ENCODE results near the gene RMND5A. TPM values are rescaled to one million over a fixed set of nuclear protein-coding genes. Genes with fewer than 3 reads are reported as not detected.
A peak's percentile ranks its signal among the peaks of the same experiment; 100 is the strongest.
"Not testable (repeated sequence)": the region's sequence is repeated elsewhere in the genome, so short reads cannot be mapped to it uniquely, and the experiment has no call there.

The RMND5A gene
- total RNA-seq, 4 donors from 2014 or later: 40.6 to 94.7 (median 68.5) TPM

- H3K4me1 ChIP-seq: peaks cover 23% of the 10 kb centered on the region
- H3K36me3 ChIP-seq: no peaks in the 10 kb centered on the region
- TF ChIP-seq POLR2AphosphoS5 (IDR thresholded peaks at IDR 0.05): no peak
- no peak for TF ChIP-seq EP300 (IDR thresholded peaks at IDR 0.05)
- TF ChIP-seq POLR2A (IDR thresholded peaks at IDR 0.05): no peak
- no peak for TF ChIP-seq CTCF (IDR thresholded peaks at IDR 0.05)
- 28% methylated on average over 14 of the region's 14 CpGs for WGBS
- peak overlapping the region; percentile 64 for H3K27ac ChIP-seq
- peak in 1 of 2 donors; percentile 67 for DNase-seq (ENCODE audit: low spot score in 2 of 2)
- no peaks in the 10 kb centered on the region for H3K9me3 ChIP-seq
- no peaks in the 10 kb centered on the region for H3K27me3 ChIP-seq
- H3K4me3 ChIP-seq: no peak overlapping the region
These were observed 16.3 kb upstream of the RMND5A start for GRCh38 chr2:86703704-86704361.

- H3K4me1 ChIP-seq: peaks cover 23% of the 10 kb centered on the region
- DNase-seq (ENCODE audit: low spot score in 2 of 2): no peak
- peak overlapping the region; percentile 64 for H3K27ac ChIP-seq
- no peak overlapping the region for H3K4me3 ChIP-seq
- no peaks in the 10 kb centered on the region for H3K9me3 ChIP-seq
- 39% methylated on average over 4 of the region's 4 CpGs for WGBS
- no peaks in the 10 kb centered on the region for H3K27me3 ChIP-seq
- H3K36me3 ChIP-seq: no peaks in the 10 kb centered on the region
- TF ChIP-seq EP300 (IDR thresholded peaks at IDR 0.05): no peak
- TF ChIP-seq POLR2AphosphoS5 (IDR thresholded peaks at IDR 0.05): no peak
- TF ChIP-seq CTCF (IDR thresholded peaks at IDR 0.05): no peak
- no peak for TF ChIP-seq POLR2A (IDR thresholded peaks at IDR 0.05)
These were observed 15.6 kb upstream of the RMND5A start for GRCh38 chr2:86704459-86704971.

- peaks cover 23% of the 10 kb centered on the region for H3K4me1 ChIP-seq
- H3K4me3 ChIP-seq: no peak overlapping the region
- WGBS: 92% methylated on average over 6 of the region's 6 CpGs
- no peak overlapping the region for H3K27ac ChIP-seq
- H3K9me3 ChIP-seq: no peaks in the 10 kb centered on the region
- no peaks in the 10 kb centered on the region for H3K36me3 ChIP-seq
- no peak for TF ChIP-seq CTCF (IDR thresholded peaks at IDR 0.05)
- no peak for TF ChIP-seq EP300 (IDR thresholded peaks at IDR 0.05)
- TF ChIP-seq POLR2A (IDR thresholded peaks at IDR 0.05): no peak
- TF ChIP-seq POLR2AphosphoS5 (IDR thresholded peaks at IDR 0.05): no peak
- H3K27me3 ChIP-seq: no peaks in the 10 kb centered on the region
- DNase-seq (ENCODE audit: low spot score in 2 of 2): no peak
These were observed 13.9 kb upstream of the RMND5A start for GRCh38 chr2:86706220-86706619.

- peaks cover 23% of the 10 kb centered on the region for H3K4me1 ChIP-seq
- no peak for DNase-seq (ENCODE audit: low spot score in 2 of 2)
- H3K9me3 ChIP-seq: no peaks in the 10 kb centered on the region
- no peak for TF ChIP-seq POLR2AphosphoS5 (IDR thresholded peaks at IDR 0.05)
- no peak for TF ChIP-seq CTCF (IDR thresholded peaks at IDR 0.05)
- no peak for TF ChIP-seq POLR2A (IDR thresholded peaks at IDR 0.05)
- no peak for TF ChIP-seq EP300 (IDR thresholded peaks at IDR 0.05)
- no peak overlapping the region for H3K27ac ChIP-seq
- 99% methylated on average over 2 of the region's 2 CpGs for WGBS
- no peaks in the 10 kb centered on the region for H3K27me3 ChIP-seq
- no peaks in the 10 kb centered on the region for H3K36me3 ChIP-seq
- no peak overlapping the region for H3K4me3 ChIP-seq
These were observed 13.2 kb upstream of the RMND5A start for GRCh38 chr2:86706935-86707334.

GRCh38 chr2:86708126-86708525 lies 12.0 kb upstream of the RMND5A start:
- not testable (repeated sequence) for H3K27me3 ChIP-seq; H3K27ac ChIP-seq; DNase-seq (ENCODE audit: low spot score in 2 of 2); H3K36me3 ChIP-seq; H3K4me3 ChIP-seq; H3K9me3 ChIP-seq
- peaks cover 20% of the 10 kb centered on the region for H3K4me1 ChIP-seq
- WGBS: 88% methylated on average over 4 of the region's 4 CpGs

GRCh38 chr2:86714579-86715173 lies 5.4 kb upstream of the RMND5A start:
- 54% methylated on average over 2 of the region's 3 CpGs for WGBS
- not testable (repeated sequence) for H3K36me3 ChIP-seq; H3K9me3 ChIP-seq; DNase-seq (ENCODE audit: low spot score in 2 of 2); H3K27ac ChIP-seq; H3K4me3 ChIP-seq; H3K4me1 ChIP-seq; H3K27me3 ChIP-seq

GRCh38 chr2:86719263-86719636 lies 841 bp upstream of the RMND5A start:
- not testable (repeated sequence) for DNase-seq (ENCODE audit: low spot score in 2 of 2); H3K36me3 ChIP-seq; H3K27me3 ChIP-seq; H3K4me1 ChIP-seq; H3K9me3 ChIP-seq
- WGBS: no CpG with 5 or more reads among the region's 30 CpGs
- Histone ChIP-seq H3K4me3 (peak overlapping the region; percentile 74), H3K27ac (peak overlapping the region; percentile 95)

GRCh38 chr2:86720540-86721320 lies 639 bp downstream of the RMND5A start:
- H3K4me3 ChIP-seq: peak overlapping the region; percentile 74
- peak; percentile 76 to 80 for DNase-seq (ENCODE audit: low spot score in 2 of 2)
- peak overlapping the region; percentile 95 for H3K27ac ChIP-seq
- H3K9me3 ChIP-seq, H3K4me1 ChIP-seq, H3K27me3 ChIP-seq, H3K36me3 ChIP-seq: not testable (repeated sequence)
- 0% methylated on average over 2 of the region's 85 CpGs for WGBS

GRCh38 chr2:86725706-86726105 lies 5.6 kb downstream of the RMND5A start:
- not testable (repeated sequence) for H3K4me3 ChIP-seq; H3K27ac ChIP-seq; H3K27me3 ChIP-seq; H3K4me1 ChIP-seq; H3K9me3 ChIP-seq; DNase-seq (ENCODE audit: low spot score in 2 of 2); H3K36me3 ChIP-seq
- no CpG with 5 or more reads among the region's 2 CpGs for WGBS
